GM15510 (cell line): ENCODE results near the gene MYH9.

ENCODE experiments used
- POLR2A ChIP-seq: IDR thresholded peaks from 3 replicates; pipeline ENCODE4 v1.6.1; 2011; ENCODE audit warnings: borderline replicate concordance; ENCODE audit not compliant: insufficient read length; ENCODE audit errors: extremely low read depth

The MYH9 gene

GRCh38 chr22:36366291-36366708 is 21.5 kb downstream of the MYH9 start:
- no peak for TF ChIP-seq POLR2A

- no peak for TF ChIP-seq POLR2A
Measured at GRCh38 chr22:36365020-36365411, 22.8 kb downstream of the MYH9 start.

GRCh38 chr22:36364255-36365019 is 23.3 kb downstream of the MYH9 start:
- no peak for TF ChIP-seq POLR2A

- TF ChIP-seq POLR2A: no peak
Measured at GRCh38 chr22:36363349-36363981, 24.3 kb downstream of the MYH9 start.

DNA sequence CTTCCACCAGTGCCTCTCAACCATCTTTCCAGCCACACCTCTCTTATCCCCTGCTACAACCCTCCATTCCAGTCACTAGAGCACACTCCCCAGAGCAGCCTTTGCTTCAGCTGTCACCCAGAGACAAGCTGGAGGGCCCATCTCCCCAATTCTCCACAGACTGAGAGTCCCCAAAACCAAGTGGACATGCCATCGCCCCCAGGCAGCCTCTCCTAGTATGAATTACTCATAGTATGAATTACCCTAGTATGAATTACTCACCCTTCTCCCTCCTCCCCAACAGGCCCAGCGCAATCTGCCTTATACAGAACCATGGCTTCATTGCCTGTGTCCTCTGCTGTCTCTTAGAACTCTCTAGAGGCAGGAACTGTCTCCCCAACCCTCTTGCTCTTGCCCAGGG is 24.8 kb downstream of the MYH9 start:
- TF ChIP-seq POLR2A: no peak

DNA sequence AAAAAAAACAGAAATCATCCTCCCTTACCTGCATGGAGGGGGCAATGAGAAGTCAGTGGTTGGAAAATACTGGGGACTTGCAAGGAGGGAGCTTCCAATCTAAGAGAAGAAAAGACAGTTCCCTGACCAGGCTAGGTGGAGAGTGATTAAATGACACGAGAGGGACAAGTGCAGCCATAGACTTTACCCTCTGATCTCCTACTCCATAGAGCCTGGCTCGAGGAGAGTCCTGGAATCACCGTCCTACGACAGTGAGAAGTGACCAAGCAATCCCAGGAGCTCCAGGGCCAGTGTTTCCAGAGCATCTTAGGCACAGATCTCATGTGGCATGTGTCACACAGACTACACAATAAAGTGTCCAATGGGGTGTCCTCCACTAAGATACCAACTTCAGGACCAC is 25.7 kb downstream of the MYH9 start:
- no peak for TF ChIP-seq POLR2A

DNA sequence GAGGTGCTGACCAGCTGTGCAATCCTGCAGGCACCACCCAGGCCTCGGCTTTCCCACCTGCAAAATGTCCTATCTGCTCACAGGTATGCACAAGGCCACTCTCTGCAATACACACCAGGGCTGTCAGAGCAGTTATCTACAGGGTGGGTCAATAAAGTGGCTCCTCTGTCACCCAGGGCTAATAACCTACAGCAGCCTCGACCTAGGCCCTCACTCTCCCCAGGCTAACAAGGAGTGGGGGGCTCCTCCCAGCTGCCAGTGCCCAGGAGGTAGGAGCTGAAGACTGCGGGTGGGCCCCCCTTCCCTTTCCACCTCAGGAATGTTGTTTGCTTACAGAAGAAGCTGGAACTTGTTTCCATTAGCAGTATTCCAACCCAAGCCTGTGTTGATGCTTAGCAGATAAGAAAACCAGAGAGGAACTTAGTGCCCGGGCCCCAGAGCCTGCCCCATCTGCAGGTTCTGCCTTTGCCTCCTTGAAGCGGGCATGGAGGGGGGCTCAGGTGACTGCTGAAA is 26.8 kb downstream of the MYH9 start:
- TF ChIP-seq POLR2A: no peak

DNA sequence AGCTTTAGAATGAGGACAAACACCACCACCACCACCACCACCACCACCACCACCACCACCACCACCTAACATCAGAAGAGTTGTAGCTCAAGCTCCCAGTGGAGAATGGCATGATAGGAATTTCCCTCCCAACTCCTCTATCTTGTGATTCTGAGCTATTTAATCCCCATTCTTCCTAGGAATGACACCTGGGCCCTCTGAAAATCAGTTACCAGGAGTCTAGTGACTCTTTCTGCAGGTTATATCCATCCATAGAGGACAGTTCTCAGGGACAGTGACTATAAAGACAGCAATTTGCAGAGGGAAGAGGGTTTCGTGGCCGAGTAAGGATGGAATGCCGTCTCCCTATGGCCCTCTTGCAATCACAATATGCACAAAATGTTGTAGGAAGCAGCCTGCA is 27.8 kb downstream of the MYH9 start:
- TF ChIP-seq POLR2A: no peak

- TF ChIP-seq POLR2A: no peak
Measured at GRCh38 chr22:36359470-36359996, 28.2 kb downstream of the MYH9 start.

GRCh38 chr22:36358533-36359469 is 29.0 kb downstream of the MYH9 start:
- no peak for TF ChIP-seq POLR2A

GRCh38 chr22:36356708-36357624 is 30.8 kb downstream of the MYH9 start:
- TF ChIP-seq POLR2A: no peak

DNA sequence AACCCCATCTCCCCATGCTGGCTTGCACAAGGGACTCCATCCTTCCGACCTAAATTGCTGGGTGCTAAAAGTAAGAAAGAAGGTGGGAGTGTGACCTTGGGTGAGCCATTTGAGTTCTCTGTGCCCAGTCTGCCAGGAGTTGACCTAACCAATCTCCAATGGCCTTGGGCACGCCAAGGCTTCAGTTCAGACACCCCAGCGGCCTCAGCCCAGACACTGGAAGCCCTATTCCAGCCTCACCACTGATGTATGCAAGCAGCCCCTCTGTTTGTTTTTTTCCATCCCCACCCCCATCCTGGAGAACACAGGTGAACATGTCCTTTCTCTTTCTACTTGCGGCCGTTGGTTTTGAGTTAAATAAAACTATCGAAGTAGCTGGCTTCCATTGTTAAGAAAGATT is 31.9 kb downstream of the MYH9 start:
- TF ChIP-seq POLR2A: no peak

GRCh38 chr22:36355362-36355761 is 32.4 kb downstream of the MYH9 start:
- TF ChIP-seq POLR2A: no peak
